IPS-11a (cell line): ENCODE data around the gene SLX9.
"Not testable (repeated sequence)": the region's sequence is repeated elsewhere in the genome, so short reads cannot be mapped to it uniquely, and the experiment has no call there.

ENCODE experiments used
- H3K4me3 ChIP-seq: one replicate; pipeline ENCODE4 v1.5.1; 2013; ENCODE audit warnings: low read depth, low read length, control low read depth

SLX9 gene

DNA sequence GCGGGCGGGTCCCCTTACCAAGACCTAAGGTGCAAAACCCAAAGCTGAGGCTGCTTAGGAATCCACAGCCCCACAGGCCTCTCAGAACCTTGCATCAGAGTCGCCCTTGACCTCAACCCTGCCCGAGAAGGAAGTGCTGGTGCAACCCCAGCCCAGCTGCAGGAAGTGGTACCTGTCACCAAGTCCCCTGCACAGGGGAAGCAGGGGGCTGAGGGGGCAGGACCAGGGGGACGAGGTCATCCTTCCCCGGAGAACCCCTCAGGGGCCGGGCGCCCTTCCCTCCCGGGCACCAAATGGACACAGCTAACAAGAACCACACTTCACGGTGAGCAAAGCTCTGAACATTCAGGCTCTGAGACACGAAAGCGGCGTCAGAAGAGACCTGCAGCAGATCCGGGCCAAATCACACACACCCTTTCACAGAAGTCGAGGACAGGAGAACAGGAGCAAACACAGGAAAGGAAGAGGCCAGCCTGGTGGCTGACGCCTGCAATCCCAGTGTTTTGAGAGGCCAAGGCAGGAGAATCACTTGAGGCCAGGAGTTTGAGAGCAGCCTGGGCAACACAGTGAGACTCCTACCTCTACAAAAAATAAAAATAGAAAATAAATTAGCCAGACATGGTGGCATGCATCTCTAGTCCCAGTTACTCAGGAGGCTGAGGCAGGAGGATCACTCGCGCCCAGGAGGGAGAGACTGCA is 25.5 kb upstream of the SLX9 start:
- no peak overlapping the region for H3K4me3 ChIP-seq

DNA sequence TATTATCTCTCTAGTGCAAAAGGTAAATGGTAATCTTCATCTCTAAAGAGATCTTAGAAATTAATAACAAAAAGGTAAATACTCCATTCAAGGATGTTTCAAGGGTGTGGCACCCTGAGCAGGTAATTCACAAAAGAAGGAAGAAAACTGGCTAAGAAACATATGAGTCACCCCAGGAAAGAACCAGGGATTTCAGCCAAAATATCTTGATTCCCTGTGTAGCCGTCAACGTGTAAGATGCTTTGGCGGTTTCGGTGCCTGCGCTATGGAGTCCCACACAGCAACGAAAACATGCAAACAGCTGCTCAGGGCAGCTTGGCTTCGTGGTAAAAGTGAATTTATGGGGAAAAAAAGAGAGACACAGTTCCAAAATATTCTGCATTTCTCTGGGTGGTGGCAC is 22.9 kb upstream of the SLX9 start:
- H3K4me3 ChIP-seq: no peak overlapping the region

DNA sequence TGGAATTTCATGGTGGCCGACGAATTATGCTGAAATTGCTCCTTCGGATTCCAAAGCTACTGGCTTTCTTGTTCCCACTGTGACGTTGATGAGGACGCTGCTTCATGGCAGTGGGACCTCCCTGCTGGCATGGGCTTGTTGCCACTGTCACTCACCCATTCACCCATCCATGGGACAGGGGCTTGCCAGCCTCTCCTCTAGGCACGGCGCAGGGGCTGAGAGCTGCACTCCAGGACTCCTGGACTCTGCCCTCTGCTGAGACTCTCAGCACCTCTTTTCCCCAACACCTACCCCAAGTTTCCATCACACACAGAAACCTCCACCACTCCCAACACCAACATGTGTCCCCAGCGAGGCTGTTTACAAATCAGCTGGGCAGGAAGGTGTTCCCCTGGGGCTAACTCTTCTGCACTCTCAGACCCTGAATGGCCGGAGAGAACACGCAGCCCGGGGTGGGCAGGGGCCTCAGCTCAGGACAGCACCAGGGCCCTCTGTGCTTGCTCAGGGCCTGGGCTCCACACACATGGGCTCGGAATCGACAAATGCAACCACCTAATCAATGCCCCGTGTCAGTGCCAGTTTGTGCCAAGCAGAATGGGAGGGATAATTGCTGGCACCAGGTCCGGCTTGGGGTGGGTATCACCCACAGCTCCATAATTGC is 22.3 kb upstream of the SLX9 start:
- H3K4me3 ChIP-seq: no peak overlapping the region

DNA sequence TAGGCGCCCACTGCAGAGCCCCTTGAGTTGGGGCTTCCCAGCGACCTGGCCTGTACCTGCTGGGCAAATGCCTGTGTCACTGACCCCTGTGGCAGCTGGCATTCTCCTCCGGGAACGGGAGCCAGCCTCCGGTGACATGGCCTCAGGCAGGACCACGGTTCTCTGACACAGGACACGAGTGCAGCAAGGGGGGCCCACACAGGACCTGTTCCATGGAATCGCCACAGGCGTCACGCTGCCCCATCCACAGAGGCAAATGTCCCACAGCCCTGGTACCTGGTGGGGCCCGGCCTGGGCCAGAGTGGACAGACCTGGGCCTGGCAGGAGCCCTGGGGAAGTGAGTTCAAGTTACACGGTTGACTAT is 21.7 kb upstream of the SLX9 start:
- H3K4me3 ChIP-seq: no peak overlapping the region

DNA sequence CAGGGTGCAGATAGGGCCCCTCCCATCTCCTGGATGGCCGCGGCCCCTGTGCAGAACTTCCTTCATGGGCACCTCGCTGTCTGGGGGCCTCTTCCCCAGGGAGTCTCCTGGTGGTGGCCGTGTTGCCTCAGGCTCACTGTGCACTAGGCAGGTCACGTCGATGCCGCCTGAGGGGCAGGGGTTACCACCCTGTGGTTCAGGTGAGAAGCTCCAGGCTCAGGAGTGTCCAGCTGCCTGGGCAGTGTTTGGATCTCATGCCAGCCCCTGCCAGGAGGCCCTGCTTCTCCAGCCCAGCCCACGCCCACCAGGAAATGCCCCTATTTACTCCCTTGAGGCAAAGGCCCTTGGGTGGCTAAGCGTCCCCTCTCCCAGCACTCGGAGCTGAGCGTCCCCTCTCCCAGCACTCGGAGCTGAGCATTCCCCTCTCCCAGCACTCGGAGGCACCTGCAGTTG is 21.2 kb upstream of the SLX9 start:
- no peak overlapping the region for H3K4me3 ChIP-seq

DNA sequence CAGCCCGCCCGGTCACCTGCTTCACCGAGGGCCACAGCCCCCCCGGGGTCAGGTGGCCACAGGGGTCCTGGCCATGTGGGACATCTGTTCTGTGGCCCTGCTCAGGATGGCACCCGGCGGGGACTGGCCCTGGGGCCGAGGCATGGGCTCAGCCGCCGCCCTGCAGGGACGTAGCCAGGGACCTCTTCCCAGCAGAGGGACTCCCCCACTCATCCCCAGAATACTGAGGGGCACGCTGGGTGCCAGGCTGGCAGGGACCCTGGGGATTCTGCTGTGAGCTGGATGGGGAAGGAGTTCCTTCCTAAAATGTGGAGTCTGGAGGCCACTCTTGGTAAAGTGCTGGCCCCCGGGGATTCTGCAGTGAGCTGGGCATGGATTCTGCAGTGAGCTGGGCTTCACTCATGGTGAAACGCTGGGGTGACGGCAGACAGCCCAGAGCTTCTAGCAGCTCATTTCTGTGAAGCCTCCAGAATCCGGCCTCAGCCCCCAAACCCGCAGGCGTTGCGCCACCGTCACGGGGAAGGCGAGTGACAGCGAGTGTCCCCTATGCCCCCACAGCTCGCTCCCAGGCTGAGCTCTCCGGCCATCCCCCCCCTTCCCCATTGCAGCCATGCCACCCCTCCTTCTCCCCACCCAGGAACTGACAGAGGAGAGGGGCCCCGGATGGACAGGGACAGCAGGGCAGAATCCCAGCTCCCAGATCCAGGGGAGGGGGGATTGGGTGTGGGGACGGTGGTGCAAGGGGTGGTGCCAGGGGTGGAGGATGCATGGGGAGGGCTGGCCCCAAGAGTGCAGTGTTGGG is 20.5 kb upstream of the SLX9 start:
- no peak overlapping the region for H3K4me3 ChIP-seq

DNA sequence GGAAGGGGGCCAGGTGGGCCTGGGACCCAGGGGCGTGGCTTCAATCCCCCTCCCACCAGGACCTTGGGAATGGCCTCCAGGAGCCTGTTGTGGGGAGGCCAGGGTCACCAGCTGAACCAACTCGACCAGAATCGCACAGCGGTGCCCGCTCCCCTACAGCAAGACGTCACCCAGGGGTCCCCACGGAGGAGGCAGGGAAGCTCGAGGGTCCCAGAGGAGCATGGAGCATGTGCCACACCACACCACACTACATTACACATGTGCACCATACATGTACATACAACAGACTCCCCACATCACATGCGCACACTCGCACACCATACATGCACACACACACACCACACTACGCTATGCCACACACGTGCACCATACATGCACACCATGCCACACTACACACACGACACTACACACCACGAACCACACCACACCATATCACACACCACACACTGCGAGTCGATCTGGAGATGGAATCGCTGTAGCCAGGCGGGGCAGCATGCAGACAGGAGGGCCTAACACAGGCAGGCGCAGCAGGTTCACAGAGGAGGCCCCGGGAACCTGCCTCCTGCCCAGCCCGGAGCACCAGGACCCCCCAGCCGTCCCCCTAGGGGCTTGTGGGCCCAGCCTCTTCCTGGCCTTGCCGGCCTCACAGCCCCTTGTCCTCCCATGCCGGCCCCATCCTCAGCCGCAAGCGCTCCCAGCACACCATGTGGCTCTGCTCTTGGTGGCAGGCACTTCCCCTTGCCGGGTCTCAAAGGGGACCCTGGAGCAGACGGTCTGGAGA is 19.7 kb upstream of the SLX9 start:
- no peak overlapping the region for H3K4me3 ChIP-seq

DNA sequence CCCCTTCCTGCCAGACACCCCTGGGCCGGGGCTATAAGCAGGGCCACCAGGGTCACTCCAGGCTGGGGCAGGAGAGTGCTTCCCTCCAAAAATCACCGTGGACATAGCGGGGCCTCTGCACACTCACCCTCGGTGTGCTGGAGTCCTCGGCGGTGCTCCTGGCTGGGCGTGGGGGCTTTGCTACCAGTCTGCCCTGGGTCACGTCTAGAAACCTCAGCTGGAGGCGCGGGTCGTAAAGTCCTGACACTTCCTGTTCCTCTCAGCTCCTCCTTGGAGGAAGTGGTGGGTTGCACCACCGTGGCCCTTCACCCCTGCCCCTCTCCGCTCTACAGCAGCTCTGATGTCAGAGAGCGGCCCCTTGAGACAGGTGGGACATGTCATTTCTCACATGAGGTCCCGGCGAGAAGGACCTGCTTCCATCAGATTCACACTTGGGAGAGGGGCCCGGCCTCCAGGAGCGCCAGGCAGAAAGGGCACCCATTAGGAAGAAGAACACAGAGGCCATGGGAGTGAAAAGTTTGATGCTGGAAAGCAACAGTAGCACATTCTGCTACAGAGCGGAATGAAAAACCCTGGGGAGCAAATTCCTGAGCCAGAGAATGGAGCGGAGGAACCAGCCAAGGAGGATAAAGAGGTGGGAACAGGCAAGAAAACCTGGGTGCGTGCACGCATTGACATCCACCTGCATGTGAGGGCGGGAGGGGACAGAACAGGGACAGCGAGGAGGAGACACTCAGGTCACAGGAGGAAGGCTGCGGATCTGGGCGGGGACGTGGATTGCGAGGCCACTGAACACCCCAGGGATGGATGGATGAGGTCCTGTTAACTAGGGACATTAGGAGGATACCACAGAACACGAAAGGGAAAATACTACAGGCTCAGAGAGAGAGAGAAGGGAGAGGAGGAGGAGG is 18.9 kb upstream of the SLX9 start, which contains the start of gene ITGB2:
TSS of gene ITGB2 (minus strand) at position 206 of the 911 bp plus-strand sequence. CDS start 10,117 bp downstream, outside the sequence.
- no peak within 1 kb of the TSS for H3K4me3 ChIP-seq

DNA sequence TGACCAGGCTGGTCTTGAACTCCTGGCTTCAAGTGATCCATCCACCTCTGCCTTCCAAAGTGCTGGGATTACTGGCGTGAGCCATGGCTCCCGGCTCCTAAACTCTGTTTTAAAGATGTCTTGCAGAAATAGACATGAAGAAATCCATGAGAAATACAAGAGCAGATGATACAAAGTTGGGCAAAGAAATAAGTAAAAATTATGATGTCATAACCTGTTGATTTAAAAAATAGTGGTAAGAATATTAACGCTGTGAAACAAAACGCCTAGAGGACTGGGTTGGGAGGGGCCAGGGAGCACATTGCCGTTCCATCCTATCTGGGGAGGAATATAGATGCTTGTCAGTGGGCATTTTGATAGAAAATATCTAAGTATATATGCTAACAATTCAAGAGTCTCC is 17.9 kb upstream of the SLX9 start:
- H3K4me3 ChIP-seq: no peak overlapping the region

DNA sequence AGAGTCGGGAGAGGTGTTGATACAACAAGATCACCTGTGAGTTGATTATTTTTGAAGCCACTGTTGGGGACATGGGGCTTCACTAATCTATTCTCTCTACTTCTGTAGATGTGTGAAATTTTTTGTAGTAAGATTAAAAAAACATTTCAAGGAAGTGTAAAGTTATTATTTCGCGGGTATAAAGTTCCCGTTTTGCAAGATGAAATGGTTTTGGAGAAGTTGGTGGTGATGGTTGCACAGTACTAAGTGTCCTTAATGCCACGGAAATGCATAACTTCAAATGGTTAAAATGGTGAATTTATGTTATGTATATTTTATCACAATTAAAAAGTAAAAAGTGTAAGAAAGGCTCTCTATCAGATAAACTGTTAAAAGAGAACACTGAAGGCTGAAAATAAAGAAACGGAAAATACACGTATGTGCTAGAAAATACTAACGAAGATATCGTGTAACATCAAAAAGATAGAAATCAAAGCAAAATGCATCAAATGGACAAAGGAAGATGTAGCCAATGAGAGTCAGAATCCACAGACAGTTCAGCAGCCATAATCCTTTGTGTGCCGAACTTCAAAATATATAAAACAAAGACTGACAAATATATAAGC is 16.2 kb upstream of the SLX9 start:
- no peak overlapping the region for H3K4me3 ChIP-seq

DNA sequence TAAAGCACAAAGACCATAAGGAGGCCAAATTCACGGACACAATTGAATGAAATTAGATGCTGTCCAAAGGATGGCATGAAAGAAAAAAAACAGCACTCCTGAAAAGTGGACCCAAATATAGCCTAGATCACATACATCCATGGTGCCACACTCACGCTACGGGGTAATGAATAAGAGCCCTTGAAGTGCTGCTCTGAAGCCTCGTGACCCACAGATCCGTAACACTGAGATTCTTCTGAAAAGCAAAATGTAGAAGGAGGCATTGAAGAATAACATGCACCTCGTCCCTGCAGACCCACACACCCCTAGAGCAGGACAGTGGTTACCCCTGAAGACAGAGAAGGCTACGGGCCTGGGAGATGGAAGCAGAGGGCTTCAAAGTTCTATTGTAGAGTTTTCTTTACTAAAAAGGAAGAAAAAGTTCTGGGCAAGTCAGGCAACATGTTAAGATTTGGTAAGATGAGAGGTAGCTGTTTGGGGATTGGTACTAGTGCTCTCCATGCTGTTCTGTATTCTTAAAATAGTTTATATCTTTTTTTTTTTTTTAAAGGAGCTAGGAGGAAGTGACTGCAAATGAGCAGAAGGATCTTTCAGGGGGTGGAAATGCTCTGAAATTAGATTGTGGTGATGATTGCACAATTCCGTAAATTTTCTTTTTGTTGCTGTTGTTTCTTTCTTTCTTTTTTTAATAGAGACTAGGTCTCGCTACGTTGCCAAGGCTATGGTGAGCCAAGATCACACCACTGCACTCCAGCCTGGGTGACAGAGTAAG is 15.0 kb upstream of the SLX9 start:
- H3K4me3 ChIP-seq: no peak overlapping the region

DNA sequence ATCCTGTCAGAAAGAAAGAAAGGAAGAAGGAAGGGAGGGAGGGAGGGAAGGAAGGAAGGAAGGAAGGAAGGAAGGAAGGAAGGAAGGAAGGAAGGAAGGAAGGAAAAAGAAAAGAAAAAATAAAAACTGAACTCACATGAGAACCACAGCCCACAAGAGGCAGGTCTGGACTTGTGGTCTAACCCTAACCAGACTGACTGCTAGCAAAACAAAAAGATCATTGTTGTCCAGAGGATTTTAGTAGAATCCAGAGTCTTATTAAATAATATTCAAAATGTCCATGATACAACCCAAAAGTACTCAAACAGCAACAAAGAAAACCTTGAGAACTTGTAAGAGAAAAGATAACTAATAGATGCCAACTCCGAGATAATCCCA is 14.5 kb upstream of the SLX9 start:
- no peak overlapping the region for H3K4me3 ChIP-seq

DNA sequence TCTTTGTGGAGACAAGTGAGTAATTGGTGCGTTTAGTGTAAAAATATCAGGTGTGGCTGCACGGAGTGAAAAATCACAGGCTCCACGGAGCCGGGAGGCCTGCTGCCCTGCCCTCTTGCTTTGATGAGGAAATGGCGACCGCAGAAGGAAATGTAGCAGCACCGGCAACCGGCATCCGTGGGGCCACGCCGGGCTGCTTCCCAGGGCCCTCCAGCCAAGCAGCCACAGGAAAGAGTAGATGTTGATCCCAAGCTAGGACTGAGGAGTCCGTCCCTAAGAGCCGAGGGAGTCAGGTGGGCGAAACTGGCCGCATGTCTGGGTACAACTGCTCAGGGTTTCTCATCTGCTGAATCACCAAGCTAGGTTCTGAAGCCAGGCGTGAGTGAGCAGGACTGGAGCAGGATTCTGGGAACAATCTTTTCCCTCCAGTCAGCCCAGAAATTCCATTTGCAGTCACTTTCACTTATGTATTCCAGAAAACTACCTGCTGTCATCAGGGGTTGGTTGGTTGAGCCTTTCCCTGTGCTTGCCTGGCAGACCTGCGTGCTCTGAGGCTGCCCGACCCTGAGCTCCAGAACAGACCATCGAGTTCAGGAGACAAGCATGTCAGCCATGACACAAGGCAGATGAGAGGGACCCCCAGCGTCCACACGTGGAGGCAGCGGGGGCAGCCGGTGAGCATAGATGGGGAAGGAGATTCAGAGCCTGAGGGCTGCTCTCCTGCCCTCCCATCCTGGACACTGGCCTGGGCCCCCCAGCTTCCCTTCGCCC is 13.3 kb upstream of the SLX9 start:
- no peak overlapping the region for H3K4me3 ChIP-seq

DNA sequence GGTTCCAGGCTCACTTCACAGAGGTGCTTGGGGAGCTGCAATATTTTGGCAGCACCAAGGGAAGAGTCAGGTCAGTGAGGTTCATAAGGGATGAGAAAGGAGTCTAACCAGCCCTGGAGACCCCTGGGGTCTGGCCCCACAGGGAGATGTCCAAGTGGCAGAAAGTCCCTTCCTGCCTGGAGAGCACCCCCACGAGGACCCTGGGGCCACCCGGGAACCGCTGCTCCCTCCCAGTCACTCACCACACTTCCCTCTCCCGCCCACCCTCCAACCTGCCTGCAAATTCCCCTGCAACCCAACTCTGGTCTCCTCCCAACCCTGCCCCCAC is 12.6 kb upstream of the SLX9 start:
- no peak overlapping the region for H3K4me3 ChIP-seq

DNA sequence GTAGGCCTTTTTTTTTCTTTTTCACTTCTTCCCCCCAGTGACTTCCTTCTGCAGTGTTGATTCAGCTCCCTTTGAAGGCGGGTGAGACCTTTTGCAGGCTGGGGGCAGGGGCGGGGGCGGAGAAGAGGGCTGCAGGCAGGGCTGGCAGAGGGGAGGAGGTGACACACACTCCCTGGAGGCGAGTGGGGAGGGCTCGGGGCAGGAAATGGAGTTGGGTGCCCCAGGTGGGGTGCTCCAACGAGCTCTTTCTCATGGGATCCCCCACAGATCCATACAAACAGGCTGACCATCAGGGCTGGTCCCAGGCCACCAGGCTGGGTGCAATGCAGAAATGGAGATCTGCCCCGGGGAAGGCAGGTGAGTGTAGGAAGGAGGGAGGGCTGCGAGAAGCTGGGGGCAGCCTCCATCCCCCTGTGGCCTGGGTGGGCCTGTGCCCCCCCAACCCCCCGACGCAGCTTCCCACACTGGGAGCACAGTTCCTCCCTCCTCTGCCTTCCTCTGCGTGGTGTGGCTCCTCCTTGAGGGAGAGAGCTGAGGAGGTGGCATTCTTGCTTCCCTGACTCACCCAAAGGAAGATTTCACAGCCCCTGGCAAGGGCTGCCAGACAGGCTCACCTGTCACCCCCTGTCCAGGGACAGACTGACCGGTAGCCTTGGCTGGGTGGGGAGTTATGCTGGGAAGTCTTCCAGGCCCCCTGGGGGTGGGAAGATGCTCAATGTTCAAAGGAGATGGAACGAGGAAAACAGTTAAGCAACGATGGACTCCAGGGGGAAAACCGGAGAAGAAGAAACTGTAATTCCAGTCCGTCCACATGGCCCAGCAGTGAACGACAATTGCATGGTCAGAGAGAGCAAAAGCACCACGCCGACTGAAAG is 12.0 kb upstream of the SLX9 start:
- H3K4me3 ChIP-seq: no peak overlapping the region

DNA sequence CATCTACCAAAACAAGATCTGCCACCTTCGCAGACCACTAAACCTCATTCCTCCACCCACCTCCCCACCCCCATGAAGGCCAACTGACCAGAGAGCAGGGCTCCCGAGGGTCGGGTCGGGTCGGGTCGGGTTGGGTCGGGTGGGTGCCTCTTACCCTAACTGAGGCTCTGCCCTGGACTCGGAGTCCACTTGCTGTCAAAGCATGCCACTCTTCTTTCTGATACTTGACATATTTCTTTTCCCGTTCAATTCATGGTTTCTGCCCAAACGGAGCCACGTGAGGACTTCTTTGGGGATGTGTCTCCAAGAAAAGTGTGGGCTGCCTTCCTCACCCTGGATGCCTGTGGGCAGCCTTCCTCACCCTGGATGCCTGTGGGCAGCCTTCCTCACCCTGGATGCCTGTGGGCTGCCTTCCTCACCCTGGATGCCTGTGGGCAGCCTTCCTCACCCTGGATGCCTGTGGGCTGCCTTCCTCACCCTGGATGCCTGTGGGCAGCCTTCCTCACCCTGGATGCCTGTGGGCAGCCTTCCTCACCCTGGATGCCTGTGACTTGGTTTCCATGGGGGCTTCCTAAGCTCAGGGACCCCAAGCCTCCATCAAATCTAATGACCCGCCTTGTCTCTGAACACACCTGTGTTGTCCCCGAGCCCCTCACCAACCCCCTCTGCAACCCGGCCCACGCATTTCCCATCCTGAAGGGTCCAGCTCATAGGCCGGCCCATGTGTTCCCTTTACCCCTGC is 11.2 kb upstream of the SLX9 start:
- not testable (repeated sequence) for H3K4me3 ChIP-seq
